GM10248 (cell line): ENCODE results near the gene SLC26A8.

Experiments used
- CTCF ChIA-PET: fragments of 300-600 bp; sonication (Branson Sonifier 250); formaldehyde crosslinking; extraction: SDS; loops from one replicate; lab custom pipeline; 2021; ENCODE audit warnings: antibody characterized with exemption; lab: Yijun Ruan, JAX
- POLR2A ChIA-PET: fragments of 350-650 bp; sonication (Branson Sonifier 250); formaldehyde crosslinking; extraction: SDS; loops from one replicate; lab custom pipeline; 2020; ENCODE audit warnings: antibody characterized with exemption; lab: Yijun Ruan, JAX
- DNase-seq: peaks from one replicate; pipeline ENCODE4 v3.0.0; 2012; ENCODE audit errors: extremely low spot score
- TF ChIP-seq, protein P1 (sequence below): IDR thresholded peaks from 2 replicates; pipeline ENCODE4 v1.5.1; 2012; ENCODE audit warnings: mild to moderate bottlenecking, low read depth; ENCODE audit errors: extremely low read depth, missing control alignments, control extremely low read depth

The SLC26A8 gene

DNA sequence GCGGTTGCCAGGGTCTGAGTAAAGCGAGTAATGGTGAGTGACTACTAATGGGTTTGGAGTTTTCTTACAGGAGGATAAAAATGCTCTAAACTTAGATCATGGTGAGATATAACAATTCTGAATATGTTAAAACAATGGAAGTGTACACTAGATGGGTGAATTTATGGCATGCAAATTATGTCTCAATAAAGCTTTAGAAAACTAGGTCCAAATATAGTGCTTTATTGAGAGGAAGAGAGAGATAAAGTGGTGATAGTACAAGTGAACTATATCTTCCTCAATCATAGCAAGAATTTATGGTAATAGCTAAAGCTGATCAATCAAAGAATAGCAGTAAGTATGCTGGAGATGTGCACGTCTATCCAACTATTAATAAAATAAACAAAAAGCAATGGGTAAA lies 127.4 kb downstream of the SLC26A8 start:
- CTCF ChIA-PET = interaction anchor here (1.0 kb wide), 1 partner anchor 11 kb away, joined by 3 read pairs; no protein-coding TSS in a partner anchor
- TF ChIP-seq, protein P1, sequence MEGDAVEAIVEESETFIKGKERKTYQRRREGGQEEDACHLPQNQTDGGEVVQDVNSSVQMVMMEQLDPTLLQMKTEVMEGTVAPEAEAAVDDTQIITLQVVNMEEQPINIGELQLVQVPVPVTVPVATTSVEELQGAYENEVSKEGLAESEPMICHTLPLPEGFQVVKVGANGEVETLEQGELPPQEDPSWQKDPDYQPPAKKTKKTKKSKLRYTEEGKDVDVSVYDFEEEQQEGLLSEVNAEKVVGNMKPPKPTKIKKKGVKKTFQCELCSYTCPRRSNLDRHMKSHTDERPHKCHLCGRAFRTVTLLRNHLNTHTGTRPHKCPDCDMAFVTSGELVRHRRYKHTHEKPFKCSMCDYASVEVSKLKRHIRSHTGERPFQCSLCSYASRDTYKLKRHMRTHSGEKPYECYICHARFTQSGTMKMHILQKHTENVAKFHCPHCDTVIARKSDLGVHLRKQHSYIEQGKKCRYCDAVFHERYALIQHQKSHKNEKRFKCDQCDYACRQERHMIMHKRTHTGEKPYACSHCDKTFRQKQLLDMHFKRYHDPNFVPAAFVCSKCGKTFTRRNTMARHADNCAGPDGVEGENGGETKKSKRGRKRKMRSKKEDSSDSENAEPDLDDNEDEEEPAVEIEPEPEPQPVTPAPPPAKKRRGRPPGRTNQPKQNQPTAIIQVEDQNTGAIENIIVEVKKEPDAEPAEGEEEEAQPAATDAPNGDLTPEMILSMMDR = no peak
- POLR2A ChIA-PET = no interaction called here
- DNase-seq = no peak

DNA sequence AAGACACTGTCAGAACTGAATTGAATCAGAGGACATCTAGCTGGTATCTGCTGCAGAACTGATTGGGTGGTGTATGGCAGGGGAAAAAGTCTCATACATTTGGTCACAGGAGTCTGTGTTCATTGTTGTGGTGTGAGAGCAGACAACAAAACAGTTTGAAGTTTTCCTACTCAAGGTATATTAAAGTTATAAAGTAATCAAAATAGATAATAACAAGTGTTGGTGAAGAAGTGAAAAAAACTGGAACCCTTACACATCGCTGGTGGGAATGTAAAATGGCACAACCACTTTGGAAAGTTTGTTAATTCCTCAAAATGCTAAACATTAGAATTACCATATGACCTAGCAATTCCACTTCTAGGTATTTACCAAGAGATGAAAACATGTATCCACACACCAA lies 128.2 kb downstream of the SLC26A8 start:
- no peak for DNase-seq
- ChIA-PET POLR2A (no interaction called here), CTCF (no interaction called here)
- TF ChIP-seq, protein P1 = no peak

DNA sequence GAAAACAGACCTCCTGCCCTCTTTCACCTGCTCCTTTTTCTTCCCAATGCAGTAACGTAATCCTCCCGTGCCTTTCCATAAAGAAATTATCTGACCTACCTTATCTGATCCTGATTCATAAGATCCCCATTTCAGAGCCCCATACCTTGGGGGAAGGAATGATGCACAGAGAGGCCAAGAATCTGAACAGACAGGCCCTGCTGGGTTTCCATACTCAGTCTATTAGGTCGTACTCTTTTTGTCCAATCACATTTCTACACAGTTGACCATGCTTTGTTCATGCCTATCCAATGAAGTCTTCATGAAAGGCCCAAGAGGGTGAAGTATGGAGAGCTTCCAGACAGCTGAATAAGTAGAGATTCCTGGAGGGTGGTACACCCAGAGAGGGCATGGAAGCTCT lies 128.9 kb downstream of the SLC26A8 start:
- ChIA-PET CTCF (no interaction called here), POLR2A (no interaction called here)
- no peak for DNase-seq
- TF ChIP-seq, protein P1 = no peak

DNA sequence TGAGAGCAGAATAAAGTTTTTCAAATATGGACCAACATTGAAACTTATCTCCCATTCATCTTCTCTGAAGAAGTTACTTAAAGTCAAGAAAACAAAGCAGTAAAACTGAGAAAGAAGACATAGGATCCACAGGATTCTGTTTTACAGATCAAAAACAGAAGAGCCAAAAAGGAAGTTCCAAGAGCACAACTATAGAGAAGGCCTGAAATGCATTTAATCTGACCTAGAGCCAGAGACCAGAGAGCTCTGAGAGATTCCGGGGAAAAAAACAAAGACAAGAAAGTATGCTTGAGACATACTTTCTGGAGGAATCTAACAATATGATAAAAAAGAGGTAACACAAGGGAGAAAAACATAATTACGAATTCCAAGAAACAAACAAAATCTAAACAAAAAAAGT lies 129.7 kb downstream of the SLC26A8 start:
- DNase-seq = no peak
- ChIA-PET CTCF (no interaction called here), POLR2A (no interaction called here)
- TF ChIP-seq, protein P1 = no peak
